ENCODE results near the gene EMP2. TPM values are rescaled to one million over a fixed set of nuclear protein-coding genes. Genes with fewer than 3 reads are reported as not detected.

The EMP2 gene
- total RNA-seq, 2 experiments from 2014 or later: not detected

GRCh38 chr16:10566613-10567012 is 13.8 kb downstream of the EMP2 start:
- Histone ChIP-seq H3K36me3 (ENCODE audit: insufficient read depth, low read length) (no peaks in the 10 kb centered on the region), H3K79me2 (ENCODE audit: insufficient read depth, low read depth, low read length) (no peaks in the 10 kb centered on the region), H3K9me3 (ENCODE audit: low read length) (no peaks in the 10 kb centered on the region), H3K4me2 (ENCODE audit: low read length) (no peak overlapping the region), H3K4me1 (ENCODE audit: insufficient read depth, low read length, poor library complexity, severe bottlenecking) (no peaks in the 10 kb centered on the region), H3K9me2 (ENCODE audit: insufficient read depth, low read length) (no peaks in the 10 kb centered on the region), H3K4me3 (ENCODE audit: low read depth, low read length, poor library complexity, severe bottlenecking) (no peak overlapping the region), H4K20me1 (ENCODE audit: insufficient read depth, low read length) (no peaks in the 10 kb centered on the region), H2AFZ (ENCODE audit: low read length) (no peak overlapping the region), H3K27ac (ENCODE audit: low read depth, low read length, poor library complexity, severe bottlenecking) (no peak overlapping the region)
- TF ChIP-seq EZH2phosphoT487 (IDR thresholded peaks at IDR 0.05; ENCODE audit: borderline replicate concordance, low read depth, low read length): no peak
- peak; percentile 39 for TF ChIP-seq CTCF (conservative IDR thresholded peaks at IDR 0.05; ENCODE audit: low read length)
- CTCF ChIA-PET (ENCODE audit: unreplicated experiment): no interaction called here
- POLR2A ChIA-PET: no interaction called here
- no TSS peak for BruUV-seq (replicated peaks)
- DNase-seq (ENCODE audit: low spot score): peak; percentile 7
- intact Hi-C loops (cut with micrococcal nuclease; ENCODE audit: unreplicated experiment): no loop called here

- POLR2A ChIA-PET: interaction anchor here (0.6 to 0.7 kb wide), 2 partner anchors 82 to 1536 kb away, joined by 3 read pairs; no protein-coding TSS in a partner anchor
- DNase-seq (ENCODE audit: low spot score): no peak
Measured at GRCh38 chr16:10565167-10565566, 15.2 kb downstream of the EMP2 start.

More at GRCh38 chr16:10565167-10565566, 15.2 kb downstream of the EMP2 start:
- no peak overlapping the region for H3K27ac ChIP-seq (ENCODE audit: low read depth, low read length, poor library complexity, severe bottlenecking)
- H3K36me3 ChIP-seq (ENCODE audit: insufficient read depth, low read length): no peaks in the 10 kb centered on the region
- TF ChIP-seq EZH2phosphoT487 (IDR thresholded peaks at IDR 0.05; ENCODE audit: borderline replicate concordance, low read depth, low read length) (no peak), CTCF (conservative IDR thresholded peaks at IDR 0.05; ENCODE audit: low read length) (no peak)
- no peak overlapping the region for H2AFZ ChIP-seq (ENCODE audit: low read length)
- H3K4me3 ChIP-seq (ENCODE audit: low read depth, low read length, poor library complexity, severe bottlenecking): no peak overlapping the region
- no peak overlapping the region for H3K4me2 ChIP-seq (ENCODE audit: low read length)
- H4K20me1 ChIP-seq (ENCODE audit: insufficient read depth, low read length): no peaks in the 10 kb centered on the region
- no peaks in the 10 kb centered on the region for H3K9me2 ChIP-seq (ENCODE audit: insufficient read depth, low read length)
- BruUV-seq (replicated peaks): no TSS peak
- no peaks in the 10 kb centered on the region for H3K4me1 ChIP-seq (ENCODE audit: insufficient read depth, low read length, poor library complexity, severe bottlenecking)
- intact Hi-C loops (cut with micrococcal nuclease; ENCODE audit: unreplicated experiment): no loop called here
- no peaks in the 10 kb centered on the region for H3K9me3 ChIP-seq (ENCODE audit: low read length)
- no peaks in the 10 kb centered on the region for H3K79me2 ChIP-seq (ENCODE audit: insufficient read depth, low read depth, low read length)
- CTCF ChIA-PET (ENCODE audit: unreplicated experiment): no interaction called here

Measured in OCI-LY7 (cell line).